HG03457 (cell line): ENCODE data around the gene ASRGL1.

ENCODE experiments used
- ATAC-seq: cut with Tn5 transposase; IDR thresholded peaks from one replicate; pipeline ENCODE4 v1.9.1; 2021; ENCODE audit warnings: moderate number of reproducible peaks; ENCODE audit not compliant: unreplicated experiment

ASRGL1 gene

GRCh38 chr11:62439785-62440602 is 102.7 kb downstream of the ASRGL1 start:
- no peak for ATAC-seq
